Activated CD4-positive, alpha-beta T cell treated with anti-CD3 and anti-CD28 coated beads for 48 hours (primary cell): ENCODE measurements around the gene CPSF3.

Experiments
- DNase-seq: peaks from one replicate; pipeline ENCODE4 v3.0.0-alpha.2; 2020

CPSF3 gene

GRCh38 chr2:9422321-9423099 lies 944 bp upstream of the CPSF3 start:
- DNase-seq: peak; percentile 67

- DNase-seq: peak; percentile 44
Measured at GRCh38 chr2:9423922-9424272, 443 bp downstream of the CPSF3 start.

- DNase-seq: no peak
Measured at GRCh38 chr2:9424447-9425164, 1.2 kb downstream of the CPSF3 start.

GRCh38 chr2:9428965-9429577 lies 5.6 kb downstream of the CPSF3 start:
- DNase-seq: no peak

GRCh38 chr2:9430316-9431293 lies 7.2 kb downstream of the CPSF3 start:
- no peak for DNase-seq

GRCh38 chr2:9434489-9434888 lies 11.0 kb downstream of the CPSF3 start:
- DNase-seq: no peak

GRCh38 chr2:9439536-9439935 lies 16.1 kb downstream of the CPSF3 start:
- no peak for DNase-seq

GRCh38 chr2:9440058-9440727 lies 16.7 kb downstream of the CPSF3 start:
- DNase-seq: no peak

GRCh38 chr2:9441556-9441955 lies 18.1 kb downstream of the CPSF3 start:
- DNase-seq: no peak

GRCh38 chr2:9443526-9443925 lies 20.1 kb downstream of the CPSF3 start:
- no peak for DNase-seq

GRCh38 chr2:9445089-9445488 lies 21.6 kb downstream of the CPSF3 start:
- no peak for DNase-seq

- no peak for DNase-seq
Measured at GRCh38 chr2:9451231-9451630, 27.8 kb downstream of the CPSF3 start.

- DNase-seq: no peak
Measured at GRCh38 chr2:9460441-9461017, 37.1 kb downstream of the CPSF3 start.

GRCh38 chr2:9461079-9461478 lies 37.6 kb downstream of the CPSF3 start:
- DNase-seq: no peak

GRCh38 chr2:9462313-9462712 lies 38.9 kb downstream of the CPSF3 start:
- DNase-seq: no peak

- DNase-seq: no peak
Measured at GRCh38 chr2:9462886-9463697, 39.6 kb downstream of the CPSF3 start.

- peak; percentile 48 for DNase-seq
Measured at GRCh38 chr2:9463698-9464034, 40.2 kb downstream of the CPSF3 start.

GRCh38 chr2:9465170-9465569 lies 41.7 kb downstream of the CPSF3 start:
- DNase-seq: no peak

GRCh38 chr2:9466147-9466683 lies 42.8 kb downstream of the CPSF3 start:
- DNase-seq: no peak

GRCh38 chr2:9467687-9468086 lies 44.2 kb downstream of the CPSF3 start:
- no peak for DNase-seq

GRCh38 chr2:9471206-9471605 lies 47.8 kb downstream of the CPSF3 start:
- no peak for DNase-seq
